GM23338 (cell line): Measurements from ENCODE around the gene CYP26C1. TPM values are rescaled to one million over a fixed set of nuclear protein-coding genes. Genes with fewer than 3 reads are reported as not detected.

Experiments used
- ATAC-seq: fragments of 200-7000 bp; cut with Tn5 transposase; 3 replicates; pipeline ENCODE4 v1.9.1; 2020
- DNase-seq: peaks from one replicate; pipeline ENCODE4 v3.0.0-alpha.2; 2015; ENCODE audit warnings: low spot score
- H2AFZ ChIP-seq: fragments of 200-600 bp; sonication (generic); 2 replicates; pipeline ENCODE4 v1.8.0; 2016; ENCODE audit warnings: antibody characterized with exemption, mild to moderate bottlenecking, moderate library complexity
- H3F3A ChIP-seq: fragments of 200-600 bp; sonication (generic); replicated peaks from 2 replicates; pipeline ENCODE4 v1.8.0; 2017; ENCODE audit warnings: antibody characterized with exemption, mixed run types, low read depth
- H3K27ac ChIP-seq: fragments of 200-600 bp; sonication (generic); 2 replicates; pipeline ENCODE4 v1.6.1; 2016; ENCODE audit warnings: low read depth
- H3K27me3 ChIP-seq: fragments of 200-600 bp; sonication (generic); 2 replicates; pipeline ENCODE4 v1.8.0; 2016; ENCODE audit warnings: mild to moderate bottlenecking, mixed run types, moderate library complexity; ENCODE audit not compliant: insufficient read depth
- H3K36me3 ChIP-seq: fragments of 200-600 bp; sonication (generic); 2 replicates; pipeline ENCODE4 v1.8.0; 2016; ENCODE audit warnings: mild to moderate bottlenecking; ENCODE audit not compliant: insufficient read depth
- H3K4me1 ChIP-seq: fragments of 200-600 bp; sonication (generic); 2 replicates; pipeline ENCODE4 v1.8.0; 2016; ENCODE audit warnings: mild to moderate bottlenecking, moderate library complexity; ENCODE audit not compliant: insufficient read depth
- H3K4me2 ChIP-seq: fragments of 200-600 bp; sonication (generic); 2 replicates; pipeline ENCODE4 v1.7.1; 2017; ENCODE audit warnings: mixed run types
- H3K4me3 ChIP-seq: fragments of 200-600 bp; sonication (generic); 2 replicates; pipeline ENCODE4 v1.6.1; 2016; ENCODE audit warnings: mixed run types
- H3K79me2 ChIP-seq: fragments of 200-600 bp; sonication (generic); replicated peaks from 2 replicates; pipeline ENCODE4 v1.8.0; 2017; ENCODE audit warnings: mild to moderate bottlenecking; ENCODE audit not compliant: insufficient read depth
- H3K9me2 ChIP-seq: fragments of 200-600 bp; sonication (generic); 2 replicates; pipeline ENCODE4 v1.8.0; 2017; ENCODE audit not compliant: insufficient read depth
- H4K20me1 ChIP-seq: fragments of 200-600 bp; sonication (generic); replicated peaks from 2 replicates; pipeline ENCODE4 v1.8.0; 2017; ENCODE audit warnings: mild to moderate bottlenecking; ENCODE audit not compliant: insufficient read depth
- H3K27ac Mint-ChIP-seq: 2 replicates; pipeline ENCODE4 v1.8.0; 2020; ENCODE audit warnings: inconsistent platforms, mild to moderate bottlenecking, moderate library complexity, mixed read lengths
- H3K27me3 Mint-ChIP-seq: 3 replicates; pipeline ENCODE4 v1.8.0; 2022; ENCODE audit warnings: low read depth, mild to moderate bottlenecking, moderate library complexity, mixed read lengths, inconsistent platforms; ENCODE audit not compliant: insufficient read depth, poor library complexity
- H3K36me3 Mint-ChIP-seq: 3 replicates; pipeline ENCODE4 v1.8.0; 2021; ENCODE audit warnings: low read depth, mild to moderate bottlenecking, inconsistent platforms, moderate library complexity, mixed read lengths
- H3K4me1 Mint-ChIP-seq: 3 replicates; pipeline ENCODE4 v1.8.0; 2020; ENCODE audit warnings: mild to moderate bottlenecking, inconsistent platforms, mixed read lengths
- H3K4me3 Mint-ChIP-seq: 3 replicates; pipeline ENCODE4 v1.8.0; 2021; ENCODE audit warnings: moderate library complexity, mild to moderate bottlenecking, inconsistent platforms, mixed read lengths
- H3K9me3 Mint-ChIP-seq: 3 replicates; pipeline ENCODE4 v1.8.0; 2020; ENCODE audit warnings: moderate library complexity, mild to moderate bottlenecking, inconsistent platforms, mixed read lengths
- CREB1 ChIP-seq: fragments of 250-450 bp; sonication (Bioruptor Pico); IDR thresholded peaks from 2 replicates; pipeline ENCODE4 v1.5.0; 2020; ENCODE audit warnings: low read depth, mild to moderate bottlenecking, moderate library complexity
- EZH2 ChIP-seq: fragments of 200-600 bp; sonication (generic); IDR thresholded peaks from one replicate; pipeline ENCODE4 v1.8.0; 2017; ENCODE audit warnings: antibody characterized with exemption, mild to moderate bottlenecking, low read depth; ENCODE audit not compliant: unreplicated experiment
- EZH2phosphoT487 ChIP-seq: fragments of 200-600 bp; sonication (generic); IDR thresholded peaks from one replicate; pipeline ENCODE4 v1.8.1; 2018; ENCODE audit warnings: antibody characterized with exemption; ENCODE audit not compliant: unreplicated experiment
- JUNB ChIP-seq: IDR thresholded peaks from one replicate; pipeline ENCODE4 v1.6.1; 2016; ENCODE audit warnings: antibody characterized with exemption; ENCODE audit not compliant: unreplicated experiment
- NANOG ChIP-seq: IDR thresholded peaks from 2 replicates; pipeline ENCODE4 v1.6.1; 2016; ENCODE audit warnings: antibody characterized with exemption, borderline replicate concordance
- POLR2AphosphoS5 ChIP-seq: IDR thresholded peaks from 2 replicates; pipeline ENCODE4 v1.6.1; 2016; ENCODE audit warnings: antibody characterized with exemption, low read depth
- STAT1 ChIP-seq: IDR thresholded peaks from one replicate; pipeline ENCODE4 v1.6.1; 2016; ENCODE audit warnings: antibody characterized with exemption; ENCODE audit not compliant: unreplicated experiment
- ZNF114 ChIP-seq: fragments of 250-450 bp; sonication (Bioruptor Pico); IDR thresholded peaks from 2 replicates; pipeline ENCODE4 v1.5.0; 2020; ENCODE audit warnings: mild to moderate bottlenecking, moderate library complexity
- ZNF331 ChIP-seq: fragments of 250-450 bp; sonication (Bioruptor Pico); IDR thresholded peaks from 2 replicates; pipeline ENCODE4 v1.5.0; 2020; ENCODE audit warnings: low read depth, mild to moderate bottlenecking, moderate library complexity
- polyA plus RNA-seq: library from polyadenylated mRNA; unstranded; fragments of >200 nt; fragmentation: Nextera tagmentation; extraction: Ambion mirVana; gene quantifications from 2 replicates; pipeline ENCODE4 v1.2.1, GENCODE V29; 2016
- total RNA-seq: library from RNA; depleted of rRNA; stranded (reverse); fragments of >200 nt; shearing (Covaris generic); gene quantifications from 2 replicates; pipeline ENCODE4 v1.2.3, GENCODE V29; 2014
- TF ChIP-seq, protein P1 (sequence below): IDR thresholded peaks from 2 replicates; pipeline ENCODE4 v1.6.1; 2016; ENCODE audit warnings: antibody characterized with exemption
- TF ChIP-seq, protein P2 (sequence below): fragments of 250-450 bp; sonication (Bioruptor Pico); IDR thresholded peaks from 2 replicates; pipeline ENCODE4 v1.5.0; 2020; ENCODE audit warnings: mild to moderate bottlenecking, moderate library complexity
- TF ChIP-seq, protein P3 (sequence below), 2 experiments: fragments of 200-600 bp in 1 of 2; sonication (generic) in 1 of 2; conservative IDR thresholded peaks; 2 replicates each; pipeline versions ENCODE4 v1.5.1 to v1.6.1; 2016 to 2017; ENCODE audit warnings: antibody characterized with exemption in 2 of 2, low read depth in 2 of 2, mild to moderate bottlenecking in 2 of 2, moderate library complexity in 1 of 2

Gene CYP26C1
- total and polyA plus RNA-seq, 2 experiments from 2014 or later = 0.24 TPM; not detected in 1

DNA sequence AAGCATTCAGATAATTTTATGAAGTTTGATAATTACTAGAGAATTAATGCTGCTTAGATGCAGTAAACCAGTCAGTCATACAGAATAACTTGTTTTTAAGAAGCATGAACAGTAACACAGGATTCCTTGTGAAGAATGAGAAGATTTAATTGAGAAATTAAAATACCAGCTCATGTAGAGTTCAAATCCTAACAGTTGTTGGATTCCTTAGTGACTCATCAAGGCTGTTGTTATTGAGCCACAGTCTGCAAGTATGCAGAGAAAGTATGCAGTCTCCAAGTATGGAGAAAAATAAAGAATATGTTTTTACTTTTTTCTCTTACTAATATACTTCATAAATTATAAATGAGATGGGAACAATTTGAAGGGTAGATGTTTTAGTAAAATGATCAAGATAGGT lies 30.2 kb upstream of the CYP26C1 start (continued):
- TF ChIP-seq, protein P1, sequence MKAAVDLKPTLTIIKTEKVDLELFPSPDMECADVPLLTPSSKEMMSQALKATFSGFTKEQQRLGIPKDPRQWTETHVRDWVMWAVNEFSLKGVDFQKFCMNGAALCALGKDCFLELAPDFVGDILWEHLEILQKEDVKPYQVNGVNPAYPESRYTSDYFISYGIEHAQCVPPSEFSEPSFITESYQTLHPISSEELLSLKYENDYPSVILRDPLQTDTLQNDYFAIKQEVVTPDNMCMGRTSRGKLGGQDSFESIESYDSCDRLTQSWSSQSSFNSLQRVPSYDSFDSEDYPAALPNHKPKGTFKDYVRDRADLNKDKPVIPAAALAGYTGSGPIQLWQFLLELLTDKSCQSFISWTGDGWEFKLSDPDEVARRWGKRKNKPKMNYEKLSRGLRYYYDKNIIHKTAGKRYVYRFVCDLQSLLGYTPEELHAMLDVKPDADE = no peak
- TF ChIP-seq POLR2AphosphoS5 = no peak

DNA sequence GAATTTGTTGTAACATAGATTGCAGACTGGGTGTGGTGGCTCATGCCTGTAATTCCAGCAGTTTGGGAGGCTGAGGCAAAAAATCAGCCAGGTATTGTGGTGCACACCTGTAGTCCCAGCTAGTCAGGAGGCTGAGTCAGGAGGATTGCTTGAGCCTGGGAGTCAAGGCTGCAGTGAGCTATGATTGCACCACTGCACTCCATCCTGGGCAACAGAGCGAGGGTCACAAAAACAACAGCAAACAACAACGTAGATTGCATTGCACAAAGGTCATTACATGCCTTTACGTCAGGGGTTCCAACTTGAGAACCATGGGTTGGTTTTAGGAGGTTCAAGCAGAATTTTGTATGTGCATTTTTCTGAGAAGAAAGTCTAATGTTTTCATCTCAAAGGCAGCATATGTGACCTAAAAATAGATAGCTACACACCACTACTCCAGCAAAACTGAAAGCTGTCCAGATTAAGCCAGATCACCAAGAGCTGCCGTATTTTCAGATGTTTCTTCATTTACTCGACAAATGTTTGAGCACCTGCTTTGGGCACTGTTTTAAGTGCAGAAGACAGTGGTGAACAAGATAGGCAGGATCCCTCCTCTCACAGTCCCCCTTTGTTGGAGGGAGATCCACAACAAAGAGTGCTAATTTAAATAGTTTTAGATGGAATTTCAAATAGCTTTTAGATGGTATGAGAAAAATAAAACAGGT lies 28.3 kb upstream of the CYP26C1 start:
- no peaks in the 10 kb centered on the region for H3F3A ChIP-seq
- no peaks in the 10 kb centered on the region for H3K27me3 Mint-ChIP-seq
- peaks cover 27% of the 10 kb centered on the region for H3K4me1 Mint-ChIP-seq
- H3K36me3 Mint-ChIP-seq = peaks cover 4% of the 10 kb centered on the region; the same call in 2 of the 3 replicates
- H3K4me1 ChIP-seq = peaks cover 25% of the 10 kb centered on the region
- H2AFZ ChIP-seq = no peak overlapping the region
- no peaks in the 10 kb centered on the region for H3K27me3 ChIP-seq
- no peak overlapping the region for H3K27ac ChIP-seq
- H4K20me1 ChIP-seq = no peaks in the 10 kb centered on the region
- no peak for DNase-seq
- no peaks in the 10 kb centered on the region for H3K36me3 ChIP-seq
- H3K4me3 ChIP-seq = no peak overlapping the region
- no peak overlapping the region; the same call in none of the 2 replicates for H3K27ac Mint-ChIP-seq
- H3K79me2 ChIP-seq = no peaks in the 10 kb centered on the region
- H3K9me3 Mint-ChIP-seq = no peaks in the 10 kb centered on the region
- H3K9me2 ChIP-seq = no peaks in the 10 kb centered on the region
- peak; percentile 52 for ATAC-seq
- no peak overlapping the region for H3K4me3 Mint-ChIP-seq
- peak overlapping the region; percentile 10; the same call in 1 of the 2 replicates for H3K4me2 ChIP-seq
- TF ChIP-seq POLR2AphosphoS5 (no peak), ZNF331 (CRISPR knock-in tag) (no peak), STAT1 (no peak), CREB1 (CRISPR knock-in tag) (no peak), NANOG (no peak), EZH2 (no peak), ZNF114 (no peak), JUNB (no peak), EZH2phosphoT487 (no peak)
- TF ChIP-seq, protein P2, sequence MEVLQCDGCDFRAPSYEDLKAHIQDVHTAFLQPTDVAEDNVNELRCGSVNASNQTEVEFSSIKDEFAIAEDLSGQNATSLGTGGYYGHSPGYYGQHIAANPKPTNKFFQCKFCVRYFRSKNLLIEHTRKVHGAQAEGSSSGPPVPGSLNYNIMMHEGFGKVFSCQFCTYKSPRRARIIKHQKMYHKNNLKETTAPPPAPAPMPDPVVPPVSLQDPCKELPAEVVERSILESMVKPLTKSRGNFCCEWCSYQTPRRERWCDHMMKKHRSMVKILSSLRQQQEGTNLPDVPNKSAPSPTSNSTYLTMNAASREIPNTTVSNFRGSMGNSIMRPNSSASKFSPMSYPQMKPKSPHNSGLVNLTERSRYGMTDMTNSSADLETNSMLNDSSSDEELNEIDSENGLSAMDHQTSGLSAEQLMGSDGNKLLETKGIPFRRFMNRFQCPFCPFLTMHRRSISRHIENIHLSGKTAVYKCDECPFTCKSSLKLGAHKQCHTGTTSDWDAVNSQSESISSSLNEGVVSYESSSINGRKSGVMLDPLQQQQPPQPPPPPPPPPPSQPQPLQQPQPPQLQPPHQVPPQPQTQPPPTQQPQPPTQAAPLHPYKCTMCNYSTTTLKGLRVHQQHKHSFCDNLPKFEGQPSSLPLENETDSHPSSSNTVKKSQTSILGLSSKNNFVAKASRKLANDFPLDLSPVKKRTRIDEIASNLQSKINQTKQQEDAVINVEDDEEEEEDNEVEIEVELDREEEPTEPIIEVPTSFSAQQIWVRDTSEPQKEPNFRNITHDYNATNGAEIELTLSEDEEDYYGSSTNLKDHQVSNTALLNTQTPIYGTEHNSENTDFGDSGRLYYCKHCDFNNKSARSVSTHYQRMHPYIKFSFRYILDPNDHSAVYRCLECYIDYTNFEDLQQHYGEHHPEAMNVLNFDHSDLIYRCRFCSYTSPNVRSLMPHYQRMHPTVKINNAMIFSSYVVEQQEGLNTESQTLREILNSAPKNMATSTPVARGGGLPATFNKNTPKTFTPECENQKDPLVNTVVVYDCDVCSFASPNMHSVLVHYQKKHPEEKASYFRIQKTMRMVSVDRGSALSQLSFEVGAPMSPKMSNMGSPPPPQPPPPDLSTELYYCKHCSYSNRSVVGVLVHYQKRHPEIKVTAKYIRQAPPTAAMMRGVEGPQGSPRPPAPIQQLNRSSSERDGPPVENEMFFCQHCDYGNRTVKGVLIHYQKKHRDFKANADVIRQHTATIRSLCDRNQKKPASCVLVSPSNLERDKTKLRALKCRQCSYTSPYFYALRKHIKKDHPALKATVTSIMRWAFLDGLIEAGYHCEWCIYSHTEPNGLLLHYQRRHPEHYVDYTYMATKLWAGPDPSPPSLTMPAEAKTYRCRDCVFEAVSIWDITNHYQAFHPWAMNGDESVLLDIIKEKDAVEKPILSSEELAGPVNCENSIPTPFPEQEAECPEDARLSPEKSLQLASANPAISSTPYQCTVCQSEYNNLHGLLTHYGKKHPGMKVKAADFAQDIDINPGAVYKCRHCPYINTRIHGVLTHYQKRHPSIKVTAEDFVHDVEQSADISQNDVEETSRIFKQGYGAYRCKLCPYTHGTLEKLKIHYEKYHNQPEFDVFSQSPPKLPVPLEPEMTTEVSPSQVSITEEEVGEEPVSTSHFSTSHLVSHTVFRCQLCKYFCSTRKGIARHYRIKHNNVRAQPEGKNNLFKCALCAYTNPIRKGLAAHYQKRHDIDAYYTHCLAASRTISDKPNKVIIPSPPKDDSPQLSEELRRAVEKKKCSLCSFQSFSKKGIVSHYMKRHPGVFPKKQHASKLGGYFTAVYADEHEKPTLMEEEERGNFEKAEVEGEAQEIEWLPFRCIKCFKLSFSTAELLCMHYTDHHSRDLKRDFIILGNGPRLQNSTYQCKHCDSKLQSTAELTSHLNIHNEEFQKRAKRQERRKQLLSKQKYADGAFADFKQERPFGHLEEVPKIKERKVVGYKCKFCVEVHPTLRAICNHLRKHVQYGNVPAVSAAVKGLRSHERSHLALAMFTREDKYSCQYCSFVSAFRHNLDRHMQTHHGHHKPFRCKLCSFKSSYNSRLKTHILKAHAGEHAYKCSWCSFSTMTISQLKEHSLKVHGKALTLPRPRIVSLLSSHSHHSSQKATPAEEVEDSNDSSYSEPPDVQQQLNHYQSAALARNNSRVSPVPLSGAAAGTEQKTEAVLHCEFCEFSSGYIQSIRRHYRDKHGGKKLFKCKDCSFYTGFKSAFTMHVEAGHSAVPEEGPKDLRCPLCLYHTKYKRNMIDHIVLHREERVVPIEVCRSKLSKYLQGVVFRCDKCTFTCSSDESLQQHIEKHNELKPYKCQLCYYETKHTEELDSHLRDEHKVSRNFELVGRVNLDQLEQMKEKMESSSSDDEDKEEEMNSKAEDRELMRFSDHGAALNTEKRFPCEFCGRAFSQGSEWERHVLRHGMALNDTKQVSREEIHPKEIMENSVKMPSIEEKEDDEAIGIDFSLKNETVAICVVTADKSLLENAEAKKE (CRISPR knock-in tag) = no peak
- TF ChIP-seq, protein P1 = no peak
- TF ChIP-seq, protein P3, sequence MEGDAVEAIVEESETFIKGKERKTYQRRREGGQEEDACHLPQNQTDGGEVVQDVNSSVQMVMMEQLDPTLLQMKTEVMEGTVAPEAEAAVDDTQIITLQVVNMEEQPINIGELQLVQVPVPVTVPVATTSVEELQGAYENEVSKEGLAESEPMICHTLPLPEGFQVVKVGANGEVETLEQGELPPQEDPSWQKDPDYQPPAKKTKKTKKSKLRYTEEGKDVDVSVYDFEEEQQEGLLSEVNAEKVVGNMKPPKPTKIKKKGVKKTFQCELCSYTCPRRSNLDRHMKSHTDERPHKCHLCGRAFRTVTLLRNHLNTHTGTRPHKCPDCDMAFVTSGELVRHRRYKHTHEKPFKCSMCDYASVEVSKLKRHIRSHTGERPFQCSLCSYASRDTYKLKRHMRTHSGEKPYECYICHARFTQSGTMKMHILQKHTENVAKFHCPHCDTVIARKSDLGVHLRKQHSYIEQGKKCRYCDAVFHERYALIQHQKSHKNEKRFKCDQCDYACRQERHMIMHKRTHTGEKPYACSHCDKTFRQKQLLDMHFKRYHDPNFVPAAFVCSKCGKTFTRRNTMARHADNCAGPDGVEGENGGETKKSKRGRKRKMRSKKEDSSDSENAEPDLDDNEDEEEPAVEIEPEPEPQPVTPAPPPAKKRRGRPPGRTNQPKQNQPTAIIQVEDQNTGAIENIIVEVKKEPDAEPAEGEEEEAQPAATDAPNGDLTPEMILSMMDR (conservative IDR thresholded peaks at IDR 0.05; ENCODE audit: low read depth in 2 of 2) = no peak
